ENCODE data around the gene CAMTA1. TPM values are rescaled to one million over a fixed set of nuclear protein-coding genes. Genes with fewer than 3 reads are reported as not detected.

Gene CAMTA1
- total RNA-seq, 1 experiment from 2014 or later, result 60.0 TPM

DNA sequence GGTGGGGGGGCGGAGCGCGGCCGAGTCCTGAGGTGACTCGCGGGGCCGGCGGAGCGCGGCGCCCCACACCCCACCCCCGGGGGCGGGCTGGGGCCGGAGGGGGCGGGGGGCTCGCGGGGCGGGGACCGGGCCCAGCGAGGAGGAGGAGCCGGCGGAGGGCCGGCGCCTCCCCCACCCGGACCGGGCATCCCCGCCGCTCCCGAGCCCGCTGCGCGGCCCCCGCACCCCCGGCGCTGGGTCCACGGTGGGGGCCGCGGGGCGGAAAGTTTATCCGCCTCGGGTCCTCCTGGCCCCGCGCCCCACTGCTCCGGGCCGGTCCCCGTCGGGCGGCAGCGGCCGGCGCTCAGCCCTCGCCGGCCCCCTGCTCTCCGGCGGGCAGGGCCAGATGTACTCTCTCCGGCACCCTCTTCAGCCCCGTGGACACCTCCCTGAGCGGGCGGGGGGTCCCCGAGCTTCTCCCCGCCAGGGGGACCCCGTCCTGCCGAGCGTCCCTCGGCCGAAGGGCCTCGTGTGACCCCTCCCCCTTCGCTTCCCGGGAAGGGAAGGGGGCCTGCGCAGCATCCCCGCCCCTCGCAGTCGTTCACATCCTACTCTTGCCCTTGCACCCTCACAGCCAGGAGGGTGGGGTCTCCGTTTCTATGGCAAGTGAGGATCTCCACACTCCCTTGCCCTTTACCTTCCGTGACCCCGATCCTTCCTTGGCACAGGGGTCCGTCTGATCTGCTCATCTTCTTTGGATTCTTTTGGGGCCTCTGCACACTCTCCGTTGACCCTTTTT lies 663 bp downstream of the CAMTA1 start:
- Histone ChIP-seq H3K9me3 (no peaks in the 10 kb centered on the region), H3K27me3 (replicated peaks; ENCODE audit: control insufficient read depth, insufficient read depth, low read length) (no peaks in the 10 kb centered on the region), H3K4me3 (ENCODE audit: low read depth, low read length) (peak overlapping the region; percentile 58), H3K4me1 (0 out of 2 replicates have a peak, but pooled peaks cover 5% of the 10 kb centered on the region), H3K36me3 (ENCODE audit: control insufficient read depth, insufficient read depth, low read length) (no peaks in the 10 kb centered on the region; the same call in 1 of the 2 replicates)
- no peaks in the 10 kb centered on the region for H3K27me3 Mint-ChIP-seq (ENCODE audit: insufficient read depth, unreplicated experiment)
- no TSS peak for BruUV-seq (replicated peaks)
- H3K9me3 Mint-ChIP-seq (ENCODE audit: unreplicated experiment), result no peaks in the 10 kb centered on the region
- H3K36me3 Mint-ChIP-seq (ENCODE audit: insufficient read depth, unreplicated experiment), result peaks cover 20% of the 10 kb centered on the region
- TF ChIP-seq, protein P1, sequence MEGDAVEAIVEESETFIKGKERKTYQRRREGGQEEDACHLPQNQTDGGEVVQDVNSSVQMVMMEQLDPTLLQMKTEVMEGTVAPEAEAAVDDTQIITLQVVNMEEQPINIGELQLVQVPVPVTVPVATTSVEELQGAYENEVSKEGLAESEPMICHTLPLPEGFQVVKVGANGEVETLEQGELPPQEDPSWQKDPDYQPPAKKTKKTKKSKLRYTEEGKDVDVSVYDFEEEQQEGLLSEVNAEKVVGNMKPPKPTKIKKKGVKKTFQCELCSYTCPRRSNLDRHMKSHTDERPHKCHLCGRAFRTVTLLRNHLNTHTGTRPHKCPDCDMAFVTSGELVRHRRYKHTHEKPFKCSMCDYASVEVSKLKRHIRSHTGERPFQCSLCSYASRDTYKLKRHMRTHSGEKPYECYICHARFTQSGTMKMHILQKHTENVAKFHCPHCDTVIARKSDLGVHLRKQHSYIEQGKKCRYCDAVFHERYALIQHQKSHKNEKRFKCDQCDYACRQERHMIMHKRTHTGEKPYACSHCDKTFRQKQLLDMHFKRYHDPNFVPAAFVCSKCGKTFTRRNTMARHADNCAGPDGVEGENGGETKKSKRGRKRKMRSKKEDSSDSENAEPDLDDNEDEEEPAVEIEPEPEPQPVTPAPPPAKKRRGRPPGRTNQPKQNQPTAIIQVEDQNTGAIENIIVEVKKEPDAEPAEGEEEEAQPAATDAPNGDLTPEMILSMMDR (IDR thresholded peaks at IDR 0.05; ENCODE audit: insufficient read depth in 1 of 2, low read depth in 1 of 2, low read length in 1 of 2, severe bottlenecking in 1 of 2, unreplicated experiment in 1 of 2), result peak in 1 of 2 experiments; percentile 33
- peak; percentile 30 to 55 for DNase-seq
- intact Hi-C loops (cut with micrococcal nuclease; ENCODE audit: unreplicated experiment), result loop anchor here (2.0 to 10.0 kb wide), 2 partner anchors 59 to 429 kb away; no protein-coding TSS in a partner anchor
- ChIA-PET CTCF (interaction anchor here (1.1 to 1.4 kb wide), 2 partner anchors 66 to 84 kb away, joined by 4 to 9 read pairs; partner anchors contain the start of gene DNAJC11), POLR2A (interaction anchor here (0.7 to 1.8 kb wide), 3 partner anchors 10 to 85 kb away, joined by 3 to 15 read pairs (median 6); partner anchors contain the start of gene DNAJC11)
- peak overlapping the region; percentile 100 for H3K4me3 Mint-ChIP-seq (ENCODE audit: unreplicated experiment)
- peak overlapping the region; percentile 97 for H3K27ac Mint-ChIP-seq (ENCODE audit: unreplicated experiment)
- H3K4me1 Mint-ChIP-seq (ENCODE audit: low read depth, unreplicated experiment), result peaks cover 28% of the 10 kb centered on the region

DNA sequence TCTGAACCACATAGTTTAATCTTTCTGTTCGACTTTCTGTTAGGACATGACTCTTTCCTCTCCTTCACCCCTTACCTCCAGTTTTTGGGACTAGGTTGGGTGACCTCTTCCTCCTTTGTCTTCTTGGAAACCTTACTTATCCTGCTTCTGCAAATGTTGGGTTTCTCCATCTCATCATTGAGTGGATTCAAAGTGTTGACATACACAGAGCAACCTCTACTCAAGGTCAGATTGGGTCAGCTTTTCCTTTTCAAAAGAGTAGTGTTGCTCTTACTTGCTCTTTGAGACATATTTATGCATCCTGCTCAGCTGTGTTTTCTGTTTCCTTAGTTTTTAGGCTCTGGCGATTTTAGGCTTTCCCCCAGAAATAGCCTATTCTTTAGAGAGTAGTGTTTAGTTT lies 3.7 kb downstream of the CAMTA1 start:
- intact Hi-C loops (cut with micrococcal nuclease; ENCODE audit: unreplicated experiment), result loop anchor here (10.0 kb wide), 1 partner anchor 426 kb away; no protein-coding TSS in a partner anchor
- Mint-ChIP-seq H3K36me3 (ENCODE audit: insufficient read depth, unreplicated experiment) (peaks cover 20% of the 10 kb centered on the region), H3K27ac (ENCODE audit: unreplicated experiment) (no peak overlapping the region), H3K9me3 (ENCODE audit: unreplicated experiment) (no peaks in the 10 kb centered on the region), H3K27me3 (ENCODE audit: insufficient read depth, unreplicated experiment) (no peaks in the 10 kb centered on the region), H3K4me3 (ENCODE audit: unreplicated experiment) (no peak overlapping the region), H3K4me1 (ENCODE audit: low read depth, unreplicated experiment) (peaks cover 34% of the 10 kb centered on the region)
- POLR2A ChIA-PET, result interaction anchor here (0.7 kb wide), 1 partner anchor 35 kb away, joined by 3 read pairs; no protein-coding TSS in a partner anchor
- no peaks in the 10 kb centered on the region for H3K27me3 ChIP-seq (replicated peaks; ENCODE audit: control insufficient read depth, insufficient read depth, low read length)
- no peaks in the 10 kb centered on the region for H3K4me1 ChIP-seq
- no peak for DNase-seq
- H3K4me3 ChIP-seq (ENCODE audit: low read depth, low read length), result no peak overlapping the region
- CTCF ChIA-PET, result no interaction called here
- H3K9me3 ChIP-seq, result no peaks in the 10 kb centered on the region
- TF ChIP-seq, protein P1 (IDR thresholded peaks at IDR 0.05; ENCODE audit: insufficient read depth in 1 of 2, low read depth in 1 of 2, low read length in 1 of 2, severe bottlenecking in 1 of 2, unreplicated experiment in 1 of 2), result no peak
- H3K36me3 ChIP-seq (ENCODE audit: control insufficient read depth, insufficient read depth, low read length), result no peaks in the 10 kb centered on the region; the same call in 1 of the 2 replicates
- no TSS peak for BruUV-seq (replicated peaks)

DNA sequence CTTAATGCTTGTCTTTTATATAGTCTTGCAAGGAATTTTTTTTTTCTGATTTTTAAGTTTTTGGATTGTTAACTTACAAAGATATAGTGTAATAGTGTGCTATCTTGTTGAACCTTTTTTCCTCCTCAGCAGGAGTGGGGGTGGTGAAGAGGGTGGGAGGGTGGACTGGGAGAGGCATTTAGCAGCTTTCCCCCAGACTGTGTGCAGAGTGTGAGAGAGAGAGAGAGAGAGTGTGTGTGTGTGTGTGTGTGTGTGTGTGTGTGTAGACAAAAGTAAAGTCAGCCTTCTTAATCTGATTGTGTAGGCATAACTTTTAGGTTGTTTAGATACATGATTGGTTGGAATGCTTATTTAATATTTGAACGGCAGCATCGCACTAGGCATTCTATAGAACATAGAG lies 4.9 kb downstream of the CAMTA1 start:
- CTCF ChIA-PET, result no interaction called here
- H3K4me1 Mint-ChIP-seq (ENCODE audit: low read depth, unreplicated experiment), result peaks cover 34% of the 10 kb centered on the region
- H3K27ac Mint-ChIP-seq (ENCODE audit: unreplicated experiment), result no peak overlapping the region
- H3K27me3 ChIP-seq (replicated peaks; ENCODE audit: control insufficient read depth, insufficient read depth, low read length), result no peaks in the 10 kb centered on the region
- intact Hi-C loops (cut with micrococcal nuclease; ENCODE audit: unreplicated experiment), result loop anchor here (10.0 kb wide), 1 partner anchor 285 kb away; no protein-coding TSS in a partner anchor
- peaks cover 8% of the 10 kb centered on the region for H3K36me3 Mint-ChIP-seq (ENCODE audit: insufficient read depth, unreplicated experiment)
- H3K9me3 ChIP-seq, result no peaks in the 10 kb centered on the region
- no peaks in the 10 kb centered on the region for H3K27me3 Mint-ChIP-seq (ENCODE audit: insufficient read depth, unreplicated experiment)
- no peaks in the 10 kb centered on the region; the same call in 1 of the 2 replicates for H3K36me3 ChIP-seq (ENCODE audit: control insufficient read depth, insufficient read depth, low read length)
- no peak overlapping the region for H3K4me3 ChIP-seq (ENCODE audit: low read depth, low read length)
- TF ChIP-seq, protein P1 (IDR thresholded peaks at IDR 0.05; ENCODE audit: insufficient read depth in 1 of 2, low read depth in 1 of 2, low read length in 1 of 2, severe bottlenecking in 1 of 2, unreplicated experiment in 1 of 2), result no peak
- no peak for DNase-seq
- H3K9me3 Mint-ChIP-seq (ENCODE audit: unreplicated experiment), result no peaks in the 10 kb centered on the region
- H3K4me1 ChIP-seq, result no peaks in the 10 kb centered on the region
- H3K4me3 Mint-ChIP-seq (ENCODE audit: unreplicated experiment), result no peak overlapping the region
- POLR2A ChIA-PET, result no interaction called here
- no TSS peak for BruUV-seq (replicated peaks)
